ENCODE data around the gene FAAH.

DNA sequence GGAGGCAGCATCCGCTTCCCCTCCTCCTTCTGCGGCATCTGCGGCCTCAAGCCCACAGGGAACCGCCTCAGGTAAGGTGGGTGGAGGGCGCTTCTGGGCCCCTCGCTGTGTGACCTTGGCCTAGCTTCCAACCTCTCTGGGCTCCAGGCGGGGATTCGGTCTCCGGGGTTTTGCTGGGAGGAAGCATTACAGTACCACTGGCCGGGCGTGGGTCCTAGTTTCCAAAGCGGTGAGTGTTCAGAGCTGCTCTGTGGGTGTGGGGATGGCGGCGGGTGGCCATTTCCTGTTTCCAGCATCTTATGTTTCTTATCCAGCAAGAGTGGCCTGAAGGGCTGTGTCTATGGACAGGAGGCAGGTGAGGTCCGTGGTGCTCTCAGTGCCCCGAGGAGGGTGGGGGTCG, 11.6 kb downstream of the FAAH start:
- TF ChIP-seq ZBTB21 (CRISPR knock-in tag; IDR thresholded peaks at IDR 0.05; ENCODE audit: borderline replicate concordance): no peak
- TF ChIP-seq, protein P1, sequence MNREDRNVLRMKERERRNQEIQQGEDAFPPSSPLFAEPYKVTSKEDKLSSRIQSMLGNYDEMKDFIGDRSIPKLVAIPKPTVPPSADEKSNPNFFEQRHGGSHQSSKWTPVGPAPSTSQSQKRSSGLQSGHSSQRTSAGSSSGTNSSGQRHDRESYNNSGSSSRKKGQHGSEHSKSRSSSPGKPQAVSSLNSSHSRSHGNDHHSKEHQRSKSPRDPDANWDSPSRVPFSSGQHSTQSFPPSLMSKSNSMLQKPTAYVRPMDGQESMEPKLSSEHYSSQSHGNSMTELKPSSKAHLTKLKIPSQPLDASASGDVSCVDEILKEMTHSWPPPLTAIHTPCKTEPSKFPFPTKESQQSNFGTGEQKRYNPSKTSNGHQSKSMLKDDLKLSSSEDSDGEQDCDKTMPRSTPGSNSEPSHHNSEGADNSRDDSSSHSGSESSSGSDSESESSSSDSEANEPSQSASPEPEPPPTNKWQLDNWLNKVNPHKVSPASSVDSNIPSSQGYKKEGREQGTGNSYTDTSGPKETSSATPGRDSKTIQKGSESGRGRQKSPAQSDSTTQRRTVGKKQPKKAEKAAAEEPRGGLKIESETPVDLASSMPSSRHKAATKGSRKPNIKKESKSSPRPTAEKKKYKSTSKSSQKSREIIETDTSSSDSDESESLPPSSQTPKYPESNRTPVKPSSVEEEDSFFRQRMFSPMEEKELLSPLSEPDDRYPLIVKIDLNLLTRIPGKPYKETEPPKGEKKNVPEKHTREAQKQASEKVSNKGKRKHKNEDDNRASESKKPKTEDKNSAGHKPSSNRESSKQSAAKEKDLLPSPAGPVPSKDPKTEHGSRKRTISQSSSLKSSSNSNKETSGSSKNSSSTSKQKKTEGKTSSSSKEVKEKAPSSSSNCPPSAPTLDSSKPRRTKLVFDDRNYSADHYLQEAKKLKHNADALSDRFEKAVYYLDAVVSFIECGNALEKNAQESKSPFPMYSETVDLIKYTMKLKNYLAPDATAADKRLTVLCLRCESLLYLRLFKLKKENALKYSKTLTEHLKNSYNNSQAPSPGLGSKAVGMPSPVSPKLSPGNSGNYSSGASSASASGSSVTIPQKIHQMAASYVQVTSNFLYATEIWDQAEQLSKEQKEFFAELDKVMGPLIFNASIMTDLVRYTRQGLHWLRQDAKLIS (CRISPR knock-in tag; IDR thresholded peaks at IDR 0.05; ENCODE audit: borderline replicate concordance): no peak

Measured in WTC11 (cell line).